GM20431 (cell line): Measurements from ENCODE around the gene KRTAP13-4.

Source experiments
- in situ Hi-C: fragments of 300-500 bp; cut with MseI, MboI; formaldehyde crosslinking; loops from one replicate; pipeline ENCODE4 v1.15.0; 2020; ENCODE audit warnings: low sequenced_read_pairs; ENCODE audit not compliant: unreplicated experiment

KRTAP13-4 gene

GRCh38 chr21:30430170-30430655 lies at the start of gene KRTAP13-4:
TSS of gene KRTAP13-4 (plus strand) at chr21:30430220. CDS start at chr21:30430276, 56 bp downstream.
- in situ Hi-C loops: no loop called here

- in situ Hi-C loops: no loop called here
These were observed 47.8 kb upstream of the KRTAP13-4 start for GRCh38 chr21:30382201-30382600.

GRCh38 chr21:30391492-30392025 lies 38.5 kb upstream of the KRTAP13-4 start:
- in situ Hi-C loops: no loop called here

GRCh38 chr21:30395731-30396130 lies 34.3 kb upstream of the KRTAP13-4 start, which contains the start of gene KRTAP13-1:
TSS of gene KRTAP13-1 (plus strand) at chr21:30396031. CDS start at chr21:30396087, 56 bp downstream.
- in situ Hi-C loops: no loop called here

- in situ Hi-C loops: no loop called here
These were observed 21.1 kb upstream of the KRTAP13-4 start for GRCh38 chr21:30408782-30409494.

GRCh38 chr21:30415993-30416392 lies 14.0 kb upstream of the KRTAP13-4 start:
- in situ Hi-C loops: no loop called here

- in situ Hi-C loops: no loop called here
These were observed 4.2 kb upstream of the KRTAP13-4 start, which contains the start of gene KRTAP13-3 for GRCh38 chr21:30425826-30426225. TSS of gene KRTAP13-3 (minus strand) at chr21:30425926. CDS start at chr21:30425912, 14 bp downstream.

GRCh38 chr21:30426731-30427130 lies 3.3 kb upstream of the KRTAP13-4 start:
- in situ Hi-C loops: no loop called here

- in situ Hi-C loops: no loop called here
These were observed 4.1 kb downstream of the KRTAP13-4 start for GRCh38 chr21:30434033-30434631.

- in situ Hi-C loops: no loop called here
These were observed 7.1 kb downstream of the KRTAP13-4 start for GRCh38 chr21:30437010-30437565.

GRCh38 chr21:30439975-30440374 lies 10.0 kb downstream of the KRTAP13-4 start, which contains the start of gene KRTAP15-1:
TSS of gene KRTAP15-1 (plus strand) at chr21:30440275. CDS start at chr21:30440328, 53 bp downstream.
- in situ Hi-C loops: no loop called here

- in situ Hi-C loops: no loop called here
These were observed 13.2 kb downstream of the KRTAP13-4 start for GRCh38 chr21:30443226-30443625.

- in situ Hi-C loops: no loop called here
These were observed 14.2 kb downstream of the KRTAP13-4 start for GRCh38 chr21:30444204-30444603.

GRCh38 chr21:30447056-30447455 lies 17.0 kb downstream of the KRTAP13-4 start:
- in situ Hi-C loops: no loop called here

- in situ Hi-C loops: no loop called here
These were observed 18.5 kb downstream of the KRTAP13-4 start for GRCh38 chr21:30448514-30448913.

- in situ Hi-C loops: no loop called here
These were observed 33.7 kb downstream of the KRTAP13-4 start for GRCh38 chr21:30463713-30464112.

- in situ Hi-C loops: no loop called here
These were observed 39.1 kb downstream of the KRTAP13-4 start for GRCh38 chr21:30468900-30469714.

GRCh38 chr21:30478004-30478403 lies 48.0 kb downstream of the KRTAP13-4 start:
- in situ Hi-C loops: no loop called here

- in situ Hi-C loops: no loop called here
These were observed 49.2 kb downstream of the KRTAP13-4 start for GRCh38 chr21:30479259-30479658.

- in situ Hi-C loops: no loop called here
These were observed 50.1 kb downstream of the KRTAP13-4 start, which contains the start of gene KRTAP19-1 for GRCh38 chr21:30480145-30480544. TSS of gene KRTAP19-1 (minus strand) at chr21:30480367. CDS start at chr21:30480317, 50 bp downstream.
